Right lobe of liver (tissue), 6 donors: ENCODE measurements around the gene TNFRSF19. TPM values are rescaled to one million over a fixed set of nuclear protein-coding genes. Genes with fewer than 3 reads are reported as not detected.

Experiments
- ATAC-seq, 4 donors: fragments of 200-7000 bp; cut with Tn5 transposase; one replicate each; pipeline ENCODE4 v1.9.1; 2020; ENCODE audit warnings: mild to moderate bottlenecking in 4 of 4, moderate library complexity in 4 of 4
- DNase-seq, 3 donors: peaks; one replicate each; pipeline ENCODE4 v3.0.0-alpha.2; 2020
- H3K27ac ChIP-seq, 3 donors: fragments of 200-600 bp; one replicate each; pipeline ENCODE4 v1.8.0; 2022
- H3K27me3 ChIP-seq, 2 donors: fragments of 200-600 bp; one replicate each; pipeline ENCODE4 v1.8.0; 2022
- H3K36me3 ChIP-seq, 4 donors: fragments of 200-600 bp; sonication (generic) in 1 of 4; one replicate each; pipeline versions ENCODE4 v1.5.1 to v1.8.0; 2017 to 2022; ENCODE audit warnings: control low read depth in 1 of 4
- H3K4me1 ChIP-seq, 4 donors: fragments of 200-600 bp; sonication (generic) in 1 of 4; one replicate each; pipeline versions ENCODE4 v1.5.1 to v1.8.0; 2017 to 2022; ENCODE audit warnings: control low read depth in 1 of 4
- H3K4me3 ChIP-seq, 3 donors: fragments of 200-600 bp; one replicate each; pipeline ENCODE4 v1.8.0; 2022
- H3K9me3 ChIP-seq, 4 donors: fragments of 200-600 bp; sonication (generic) in 1 of 4; one replicate each; pipeline versions ENCODE4 v1.5.1 to v1.8.0; 2017 to 2022; ENCODE audit warnings: control low read depth in 1 of 4
- POLR2A ChIP-seq: fragments of 450-650 bp; IDR thresholded peaks from one replicate; pipeline ENCODE4 v1.6.1; 2017; ENCODE audit warnings: antibody characterized with exemption, mild to moderate bottlenecking
- WGBS: methylation state at CpG from one replicate; pipeline ENCODE4 v1.1.6; 2018; ENCODE audit warnings: low coverage, low lambda C conversion rate; ENCODE audit not compliant: insufficient coverage; ENCODE audit errors: missing lambda C conversion rate; 5-methylcytosine and 5-hydroxymethylcytosine counted together
- intact Hi-C, 2 donors: fragments of 100-400 bp; cut with DNase I; formaldehyde crosslinking; loops; one replicate each; pipeline versions ENCODE4 v1.11.2 to v1.14.1; 2022
- total RNA-seq, 6 experiments: library from RNA; depleted of rRNA in 2 of 6; stranded (reverse); fragments of >200 nt in 2 of 6; fragmentation: NEBNext Ultra II Directional in 3 of 6; extraction: Animal tissue kit (Norgen Biotek cat#: 25700) in 3 of 6; gene quantifications; one replicate each; pipeline versions ENCODE4 v1.1.0 to v1.2.4, GENCODE V29; 2016 to 2023
- TF ChIP-seq, protein P1 (sequence below), 4 donors: fragments of 200-600 bp in 3 of 4; fragments of 450-650 bp in 1 of 4; IDR thresholded peaks; one replicate each; pipeline versions ENCODE4 v1.5.1 to v1.8.0; 2016 to 2022; ENCODE audit warnings: antibody characterized with exemption in 4 of 4, mild to moderate bottlenecking in 2 of 4
- donor health status: DM: no; HTN: yes; CAD: no.
- donor health status: DM: no; HTN: no; CAD: no.
- donor health status: DM: no; HTN: no; CAD: no.
- donor health status: DM: no; HTN: yes; CAD: no.
- donor health status: DM: no; HTN: yes; CAD: no.

Gene TNFRSF19
- total RNA-seq, 6 experiments from 2014 or later, result 0.06 to 0.37 (median 0.29) TPM; not detected in 1

DNA sequence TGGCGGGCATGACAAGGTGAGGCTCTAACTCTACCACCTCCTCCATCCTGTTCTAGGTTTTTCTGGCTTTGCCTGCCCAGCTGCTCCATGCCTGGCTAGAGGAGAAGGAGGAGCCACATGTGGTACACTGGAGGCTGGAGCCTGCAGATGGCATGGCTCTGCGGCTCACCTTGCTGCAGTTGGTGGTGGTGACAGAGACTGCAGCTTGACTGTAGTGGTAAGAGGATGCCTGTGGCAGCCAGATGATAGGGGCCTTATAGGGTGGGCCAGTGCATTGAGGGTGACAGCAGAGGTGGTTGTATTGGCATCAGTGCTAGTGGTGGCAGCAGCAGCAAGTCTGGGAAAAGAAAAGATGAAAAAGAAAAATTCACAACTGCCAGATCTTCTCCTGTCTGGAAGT is 146.2 kb downstream of the TNFRSF19 start:
- Histone ChIP-seq H3K9me3 (no peaks in the 10 kb centered on the region), H3K27ac (no peak overlapping the region), H3K27me3 (no peaks in the 10 kb centered on the region), H3K36me3 (no peaks in the 10 kb centered on the region), H3K4me1 (no peaks in the 10 kb centered on the region), H3K4me3 (no peak overlapping the region)
- DNase-seq (no peak), ATAC-seq (no peak)
- intact Hi-C loops, result no loop called here
- TF ChIP-seq, protein P1, sequence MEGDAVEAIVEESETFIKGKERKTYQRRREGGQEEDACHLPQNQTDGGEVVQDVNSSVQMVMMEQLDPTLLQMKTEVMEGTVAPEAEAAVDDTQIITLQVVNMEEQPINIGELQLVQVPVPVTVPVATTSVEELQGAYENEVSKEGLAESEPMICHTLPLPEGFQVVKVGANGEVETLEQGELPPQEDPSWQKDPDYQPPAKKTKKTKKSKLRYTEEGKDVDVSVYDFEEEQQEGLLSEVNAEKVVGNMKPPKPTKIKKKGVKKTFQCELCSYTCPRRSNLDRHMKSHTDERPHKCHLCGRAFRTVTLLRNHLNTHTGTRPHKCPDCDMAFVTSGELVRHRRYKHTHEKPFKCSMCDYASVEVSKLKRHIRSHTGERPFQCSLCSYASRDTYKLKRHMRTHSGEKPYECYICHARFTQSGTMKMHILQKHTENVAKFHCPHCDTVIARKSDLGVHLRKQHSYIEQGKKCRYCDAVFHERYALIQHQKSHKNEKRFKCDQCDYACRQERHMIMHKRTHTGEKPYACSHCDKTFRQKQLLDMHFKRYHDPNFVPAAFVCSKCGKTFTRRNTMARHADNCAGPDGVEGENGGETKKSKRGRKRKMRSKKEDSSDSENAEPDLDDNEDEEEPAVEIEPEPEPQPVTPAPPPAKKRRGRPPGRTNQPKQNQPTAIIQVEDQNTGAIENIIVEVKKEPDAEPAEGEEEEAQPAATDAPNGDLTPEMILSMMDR (IDR thresholded peaks at IDR 0.05), result no peak
- no peak for TF ChIP-seq POLR2A
- 100% methylated on average over 1 of the region's 2 CpGs for WGBS

DNA sequence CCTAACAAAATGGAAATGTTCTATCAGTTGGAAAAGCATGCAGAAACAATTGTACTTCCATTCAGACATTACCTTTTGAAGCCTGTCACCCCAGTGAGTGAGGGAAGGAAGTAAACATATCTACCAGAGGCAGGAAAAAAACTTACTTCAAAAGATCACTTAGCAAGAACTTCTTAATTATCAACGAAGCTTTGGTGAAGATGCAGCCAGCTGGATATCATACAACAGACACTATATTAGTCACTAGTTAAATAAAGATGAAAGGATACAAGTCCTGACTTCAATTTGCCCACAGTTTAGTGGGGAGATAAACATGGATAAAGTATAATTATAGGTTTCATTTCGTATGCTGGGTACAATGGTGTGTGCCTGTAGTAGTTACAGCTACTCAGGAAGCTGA is 148.8 kb downstream of the TNFRSF19 start:
- H3K9me3 ChIP-seq, result no peaks in the 10 kb centered on the region
- no peaks in the 10 kb centered on the region for H3K27me3 ChIP-seq
- DNase-seq (no peak), ATAC-seq (no peak)
- H3K27ac ChIP-seq, result no peak overlapping the region
- 23% methylated on average over 2 of the region's 2 CpGs for WGBS
- H3K4me3 ChIP-seq, result no peak overlapping the region
- intact Hi-C loops, result no loop called here
- H3K36me3 ChIP-seq, result no peaks in the 10 kb centered on the region
- H3K4me1 ChIP-seq, result no peaks in the 10 kb centered on the region
- no peak for TF ChIP-seq POLR2A
- TF ChIP-seq, protein P1 (IDR thresholded peaks at IDR 0.05), result no peak

DNA sequence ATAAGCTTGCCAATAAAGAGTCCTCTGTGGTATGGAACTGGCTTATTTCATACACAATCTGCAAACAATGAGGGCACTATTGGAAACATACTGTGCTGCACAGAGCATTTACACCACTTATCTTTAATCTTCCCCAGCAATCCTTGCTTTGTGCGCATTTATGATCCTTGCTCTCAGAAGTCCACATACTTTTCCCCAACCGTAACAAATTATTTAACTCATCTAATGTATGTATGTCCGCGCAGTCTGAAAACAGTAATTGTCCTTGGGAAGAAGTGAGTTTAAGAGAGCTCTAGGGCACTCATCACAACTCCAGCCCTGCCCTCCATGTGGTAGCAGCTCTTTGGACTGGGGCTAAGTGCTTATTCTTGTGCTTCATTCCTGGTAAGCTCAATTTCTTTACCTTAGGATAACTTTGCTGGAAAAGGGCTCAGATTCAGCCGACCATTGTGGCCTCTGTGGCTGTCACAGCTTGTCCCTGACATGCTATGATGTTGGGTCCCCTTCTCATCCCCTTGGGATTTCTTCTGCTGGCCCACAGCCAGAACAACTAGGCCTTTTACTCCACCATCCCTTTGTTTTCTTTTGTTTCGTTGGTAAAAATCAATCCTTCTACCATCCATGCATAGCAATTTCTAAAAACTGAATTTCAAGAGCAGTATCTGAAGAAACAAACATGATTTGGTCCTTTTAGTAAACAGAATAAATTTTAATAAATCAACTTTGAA is 152.7 kb downstream of the TNFRSF19 start:
- no peak for TF ChIP-seq POLR2A
- TF ChIP-seq, protein P1 (IDR thresholded peaks at IDR 0.05), result no peak
- intact Hi-C loops, result no loop called here

DNA sequence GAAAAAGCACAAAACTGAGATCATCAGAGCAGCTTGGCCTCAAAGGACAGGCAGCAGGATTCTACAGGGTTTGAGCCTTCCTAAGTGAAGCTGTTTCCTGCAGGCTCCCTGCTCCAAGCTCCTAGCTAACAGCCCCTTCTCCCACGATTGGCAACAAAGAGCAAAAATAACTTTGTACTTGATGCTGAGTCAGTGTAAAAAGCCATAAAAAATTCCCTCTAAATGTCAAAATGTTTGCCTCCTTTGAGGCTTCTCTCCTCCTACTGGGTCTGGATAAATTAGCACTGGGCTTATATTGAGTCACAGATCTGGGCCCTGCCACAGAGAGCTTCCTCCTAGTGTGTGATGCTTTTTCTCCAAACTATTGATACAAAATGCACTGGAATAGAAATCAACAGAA is 153.3 kb downstream of the TNFRSF19 start:
- H3K27me3 ChIP-seq, result no peaks in the 10 kb centered on the region
- no peak for ATAC-seq
- 20% methylated on average over 1 of the region's 1 CpG for WGBS
- no peak overlapping the region for H3K27ac ChIP-seq
- no peak overlapping the region for H3K4me3 ChIP-seq
- H3K9me3 ChIP-seq, result no peaks in the 10 kb centered on the region
- intact Hi-C loops, result no loop called here
- H3K36me3 ChIP-seq, result no peaks in the 10 kb centered on the region
- no peak for TF ChIP-seq POLR2A
- TF ChIP-seq, protein P1 (IDR thresholded peaks at IDR 0.05), result no peak
- no peak for DNase-seq
- no peaks in the 10 kb centered on the region for H3K4me1 ChIP-seq

More for the DNA sequence above, 152.7 kb downstream of the TNFRSF19 start:
- 77% methylated on average over 5 of the region's 6 CpGs for WGBS
- no peak for ATAC-seq
- Histone ChIP-seq H3K9me3 (no peaks in the 10 kb centered on the region), H3K27me3 (no peaks in the 10 kb centered on the region), H3K4me3 (no peak overlapping the region), H3K4me1 (no peaks in the 10 kb centered on the region), H3K36me3 (no peaks in the 10 kb centered on the region), H3K27ac (no peak overlapping the region)
- no peak for DNase-seq
